T-helper 1 cell (primary cell): Measurements from ENCODE around the gene TTC28.

Experiments used
- DNase-seq, 5 donors: peaks; one replicate each; pipeline ENCODE4 v3.0.0-alpha.2; 2012 to 2020

Gene TTC28

DNA sequence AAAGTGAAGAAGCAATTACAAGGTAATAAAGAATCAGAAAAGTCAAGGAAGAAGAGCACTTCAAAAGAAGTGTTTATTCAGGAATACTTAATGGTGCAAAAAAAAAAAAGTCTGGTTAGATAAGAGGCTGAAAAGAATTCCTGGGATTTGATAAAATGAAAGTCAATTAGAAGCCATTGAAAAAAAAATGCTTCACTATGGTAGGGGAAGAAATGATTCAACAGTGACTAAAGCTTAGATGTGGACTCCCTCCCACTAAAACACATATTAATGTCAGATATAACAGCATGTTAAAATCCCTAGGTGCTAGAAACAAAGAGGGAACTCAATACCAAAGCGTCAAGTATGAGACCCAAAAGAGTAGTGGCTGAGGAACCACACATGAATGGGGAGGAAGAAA, 425.2 kb downstream of the TTC28 start:
- DNase-seq, result no peak

GRCh38 chr22:28252539-28252938, 427.1 kb downstream of the TTC28 start:
- no peak for DNase-seq

DNA sequence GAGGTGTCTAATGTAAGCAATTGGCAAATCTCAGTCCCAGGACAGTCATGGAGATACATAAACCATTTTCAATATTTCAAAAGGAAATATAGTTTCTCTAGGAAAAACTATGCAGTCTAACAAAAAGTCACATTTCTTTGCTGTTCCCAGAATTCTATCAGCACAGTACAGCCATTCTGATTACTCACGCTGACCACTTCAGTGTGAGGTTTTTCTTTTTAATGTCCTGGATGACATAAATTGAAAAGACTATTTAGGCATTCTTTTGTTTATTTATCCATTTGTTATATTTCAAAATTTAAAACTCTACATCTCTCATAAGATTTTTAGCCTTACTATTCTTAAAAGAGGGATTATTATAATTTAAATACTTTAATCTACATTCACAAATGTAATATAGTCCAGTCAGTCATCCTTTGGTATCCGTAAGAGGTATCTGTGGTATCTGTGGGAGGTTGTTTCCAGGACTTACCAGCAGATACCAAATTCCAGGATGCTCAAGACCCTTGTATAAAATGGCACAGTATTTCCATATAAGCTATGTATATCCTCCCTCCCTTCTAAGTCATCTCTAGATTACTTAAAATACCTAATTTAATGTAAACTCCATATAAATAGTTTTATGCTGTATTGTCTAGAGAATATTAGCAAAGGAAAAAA, 429.5 kb downstream of the TTC28 start:
- no peak for DNase-seq

GRCh38 chr22:28249402-28249801, 430.2 kb downstream of the TTC28 start:
- no peak for DNase-seq

GRCh38 chr22:28247667-28248363, 431.8 kb downstream of the TTC28 start:
- DNase-seq, result no peak

GRCh38 chr22:28247136-28247535, 432.5 kb downstream of the TTC28 start:
- DNase-seq, result no peak

- no peak for DNase-seq
Measured at GRCh38 chr22:28246397-28246796, 433.2 kb downstream of the TTC28 start.

DNA sequence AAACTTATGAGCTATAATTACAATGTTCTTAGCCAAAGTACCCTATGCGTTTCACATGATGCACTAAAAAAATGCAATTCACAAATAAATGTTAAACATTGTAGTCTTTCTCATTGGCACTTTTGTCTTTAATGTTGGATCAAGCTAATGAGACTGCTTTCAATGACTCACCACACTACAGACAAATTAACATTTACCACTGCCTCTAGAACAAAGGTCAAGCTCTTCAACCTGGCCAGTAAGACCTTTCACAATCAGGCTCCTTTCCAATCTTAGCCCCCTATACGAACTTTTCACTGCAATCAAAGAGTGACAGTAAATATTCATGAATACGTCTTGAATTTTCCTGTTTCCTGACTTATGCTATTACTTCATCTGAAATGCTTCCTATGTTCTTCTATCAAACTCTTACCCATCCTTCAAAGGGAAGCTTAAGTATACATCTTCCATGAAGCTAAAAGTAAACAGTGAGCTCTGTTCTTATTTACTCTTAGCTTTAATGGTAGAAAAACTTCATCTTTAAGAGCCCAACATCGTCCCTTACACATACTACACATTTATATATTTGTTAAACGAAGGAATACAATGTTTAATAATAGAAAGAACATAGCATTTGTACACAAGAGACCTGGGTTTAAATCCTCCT, 433.9 kb downstream of the TTC28 start:
- DNase-seq, result no peak

DNA sequence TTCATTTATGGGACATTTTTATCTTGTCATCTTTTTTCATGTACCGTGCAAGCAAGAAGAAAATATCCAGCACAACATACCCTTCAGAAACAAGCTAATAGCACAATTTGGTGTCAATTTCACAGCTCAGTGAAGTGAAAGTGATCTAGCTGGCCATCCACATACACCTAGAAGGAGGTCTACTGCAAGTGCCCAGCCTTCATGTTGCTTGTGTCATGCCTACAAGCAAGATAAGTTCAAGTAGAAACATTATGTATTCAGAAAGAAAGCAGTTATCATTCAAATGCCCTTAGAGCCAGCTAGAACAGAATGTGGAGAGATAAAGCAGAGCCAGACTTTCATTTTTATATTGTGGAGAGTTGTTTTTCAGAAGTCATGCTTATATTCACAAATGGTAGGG, 434.9 kb downstream of the TTC28 start:
- DNase-seq, result no peak

DNA sequence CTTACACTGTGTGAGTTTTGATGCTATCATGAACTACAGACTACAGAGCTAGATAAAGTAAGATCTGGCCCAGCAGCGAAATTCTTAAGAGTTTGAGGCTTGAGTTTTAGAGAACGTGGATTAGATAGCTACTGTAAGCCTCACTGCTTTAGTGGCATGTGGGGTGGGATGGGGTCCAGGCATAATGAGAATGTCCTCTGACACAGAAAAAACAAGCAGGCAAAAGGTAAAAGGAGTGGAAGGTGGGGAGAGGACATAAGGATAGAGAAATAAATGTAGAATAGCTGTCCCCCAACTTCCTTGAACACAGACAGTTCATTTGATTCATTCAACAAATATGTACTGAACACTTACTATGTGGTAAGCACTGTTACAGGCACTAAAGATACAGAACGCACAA, 436.1 kb downstream of the TTC28 start:
- DNase-seq, result no peak

DNA sequence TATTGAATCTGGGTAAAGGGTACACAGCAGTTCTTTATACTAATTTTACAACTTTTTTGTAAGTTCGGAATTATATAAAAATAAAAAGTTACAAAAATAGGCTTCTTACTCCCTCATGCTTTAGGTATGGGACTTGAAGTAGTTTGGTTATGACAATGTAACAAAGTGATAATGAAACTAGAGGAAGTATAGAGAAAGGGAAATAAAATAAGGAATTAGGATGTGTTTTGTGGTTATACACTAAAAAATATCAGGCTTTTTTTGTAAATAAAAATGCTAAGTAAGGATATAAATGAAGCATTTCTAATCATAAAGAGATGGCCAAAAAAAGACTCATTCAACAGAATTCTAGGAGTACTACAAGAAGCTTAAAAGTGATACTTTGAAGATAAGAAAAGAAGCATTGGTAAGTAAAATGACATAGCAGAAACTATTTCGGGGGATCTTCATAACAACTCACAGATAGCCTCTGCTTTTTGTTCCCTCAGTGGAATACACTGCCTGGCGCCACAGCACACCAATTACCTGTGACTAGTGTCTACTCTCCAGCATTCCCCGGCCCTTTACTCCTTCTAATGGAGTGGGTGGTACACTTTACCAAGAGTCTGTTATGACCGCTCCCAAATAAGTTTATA, 437.9 kb downstream of the TTC28 start:
- no peak for DNase-seq

DNA sequence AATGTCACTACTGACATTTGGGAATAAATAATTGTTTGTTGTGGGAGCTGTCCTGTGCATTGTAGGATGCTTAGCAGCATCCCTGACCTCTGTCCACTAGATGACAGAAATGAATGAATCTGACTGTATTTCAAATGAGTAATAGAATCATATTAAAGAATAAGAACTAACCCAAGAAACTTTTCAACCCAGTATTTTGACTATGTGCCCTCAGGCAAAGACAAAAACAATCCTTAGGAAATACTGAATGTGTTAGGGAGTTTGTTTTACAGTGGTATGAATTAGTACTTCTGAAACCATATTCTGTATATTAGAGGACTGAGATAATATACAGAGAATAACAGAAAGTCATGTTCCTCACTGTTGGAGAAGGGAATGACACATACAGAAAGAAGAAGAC, 439.7 kb downstream of the TTC28 start:
- no peak for DNase-seq

DNA sequence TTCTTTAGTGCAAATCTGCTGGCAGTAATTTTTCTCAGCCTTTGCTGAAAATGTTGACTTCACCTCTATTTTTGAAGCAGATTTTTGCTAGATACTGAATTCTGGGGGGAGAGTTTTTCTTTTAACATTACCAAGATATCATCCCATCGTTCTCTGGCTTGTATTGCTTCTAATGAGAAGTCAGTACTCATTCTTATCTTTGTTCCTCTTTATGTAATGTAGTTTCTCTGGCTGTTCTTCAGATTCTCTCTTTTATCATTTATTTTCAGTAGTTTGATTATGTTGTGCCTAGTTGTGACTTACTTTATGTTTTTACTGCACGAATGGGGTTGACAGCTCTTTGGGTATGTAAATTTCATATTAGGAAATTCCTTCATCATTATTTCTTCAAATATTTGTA, 441.9 kb downstream of the TTC28 start:
- DNase-seq, result no peak

- DNase-seq, result no peak
Measured at GRCh38 chr22:28237112-28237511, 442.5 kb downstream of the TTC28 start.

- DNase-seq, result no peak
Measured at GRCh38 chr22:28232204-28232603, 447.4 kb downstream of the TTC28 start.

- no peak for DNase-seq
Measured at GRCh38 chr22:28231441-28231840, 448.2 kb downstream of the TTC28 start.

DNA sequence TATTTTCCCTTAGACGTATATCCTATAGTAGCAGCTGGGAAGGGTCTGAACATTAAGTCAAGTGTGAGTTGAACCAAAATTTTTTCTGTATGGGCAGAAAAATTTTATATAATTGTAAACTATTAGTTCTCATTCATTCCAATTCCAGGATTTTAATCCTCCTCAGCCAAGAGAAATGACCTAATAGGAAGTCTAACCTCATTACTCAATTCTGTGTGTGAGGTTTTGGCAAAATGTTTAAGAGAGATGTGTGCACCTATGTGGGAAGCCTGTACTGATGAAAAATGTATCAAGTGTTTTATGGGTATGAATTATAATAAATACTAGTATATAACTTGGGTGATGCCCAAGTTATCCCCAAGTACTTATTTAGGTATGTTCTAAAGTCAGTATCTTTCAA, 449.0 kb downstream of the TTC28 start:
- DNase-seq, result no peak

- no peak for DNase-seq
Measured at GRCh38 chr22:28229566-28230485, 449.8 kb downstream of the TTC28 start.

DNA sequence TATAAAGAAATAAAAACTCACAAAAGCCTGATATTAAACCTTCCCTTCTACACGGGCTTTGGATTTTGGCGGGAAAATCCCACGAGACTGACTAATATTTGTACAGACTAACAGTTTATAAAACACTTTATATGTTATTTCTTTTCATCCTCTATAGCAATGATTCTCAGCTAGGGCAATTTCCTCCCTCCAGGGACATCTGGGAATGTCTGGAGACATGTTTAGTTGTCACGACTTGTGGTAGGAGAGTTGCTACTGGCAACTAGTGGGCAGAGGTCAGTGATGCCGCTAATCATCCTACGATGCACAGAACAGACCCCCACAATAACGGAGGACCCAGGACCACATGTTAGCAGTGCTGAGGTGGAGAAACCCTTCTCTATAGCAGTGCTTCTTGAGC, 455.8 kb downstream of the TTC28 start:
- DNase-seq, result no peak

- no peak for DNase-seq
Measured at GRCh38 chr22:28222976-28223745, 456.5 kb downstream of the TTC28 start.

DNA sequence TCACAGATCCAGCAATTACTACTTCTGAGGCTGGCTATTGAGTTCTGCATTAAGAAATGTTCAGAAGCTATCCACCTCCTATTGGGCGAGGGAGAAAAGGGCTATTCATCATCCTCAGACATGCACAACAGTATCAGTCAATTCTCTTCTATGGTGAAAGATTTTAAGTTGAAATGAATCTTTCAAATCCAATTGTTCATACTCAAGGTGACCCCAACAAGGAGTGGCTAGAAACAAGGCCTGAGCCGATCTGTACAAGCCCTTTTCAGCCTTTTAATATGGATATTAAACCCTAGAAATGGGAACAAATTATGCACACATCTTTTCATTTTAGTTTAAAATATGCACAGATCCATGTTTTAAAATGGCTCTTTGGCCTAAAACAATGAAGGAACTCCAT, 457.1 kb downstream of the TTC28 start:
- no peak for DNase-seq

DNA sequence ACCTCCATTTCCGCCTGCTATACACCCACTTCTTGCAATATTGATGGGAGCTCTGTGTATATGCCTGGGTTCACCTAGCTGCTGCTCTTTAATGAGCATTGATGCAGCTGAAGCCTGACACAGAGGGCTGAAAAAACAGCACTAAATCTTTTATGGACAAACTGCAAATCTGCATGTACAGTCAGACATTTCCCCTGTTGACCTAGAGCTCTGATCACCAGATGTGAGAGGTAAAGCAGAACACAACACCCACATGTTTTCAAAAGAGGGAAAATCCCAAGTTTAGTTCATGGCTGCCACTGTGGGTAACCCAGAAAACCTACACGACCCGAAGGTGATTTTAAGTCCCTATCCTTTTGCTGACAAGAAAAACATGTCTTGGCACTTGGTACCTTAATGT, 457.6 kb downstream of the TTC28 start:
- DNase-seq, result no peak
